Liver (tissue), 9 donors: ENCODE measurements around the gene C1QTNF1. TPM values are rescaled to one million over a fixed set of nuclear protein-coding genes. Genes with fewer than 3 reads are reported as not detected.

ENCODE experiments used
- DNase-seq: peaks from one replicate; pipeline ENCODE4 v3.0.0-alpha.2; 2017; ENCODE audit warnings: low spot score
- H3K27ac ChIP-seq, 2 donors: one replicate each; pipeline ENCODE4 v1.7.0; 2013; ENCODE audit warnings: inconsistent platforms in 2 of 2, low read length in 2 of 2, control low read depth in 1 of 2, low read depth in 1 of 2, mild to moderate bottlenecking in 1 of 2
- H3K27me3 ChIP-seq, 4 donors: one replicate each; pipeline versions ENCODE4 v1.6.1 to v1.7.0; 2013; ENCODE audit warnings: low read length in 3 of 4, inconsistent platforms in 1 of 4, mild to moderate bottlenecking in 1 of 4, moderate library complexity in 1 of 4; ENCODE audit not compliant: control insufficient read depth in 4 of 4, insufficient read depth in 4 of 4
- H3K36me3 ChIP-seq, 4 donors: one replicate each; pipeline versions ENCODE4 v1.6.1 to v1.7.0; 2013; ENCODE audit warnings: low read length in 3 of 4, mild to moderate bottlenecking in 3 of 4, low read depth in 1 of 4, moderate library complexity in 1 of 4; ENCODE audit not compliant: control insufficient read depth in 4 of 4, insufficient read depth in 3 of 4
- H3K4me1 ChIP-seq, 4 donors: one replicate each; pipeline versions ENCODE4 v1.6.1 to v1.7.0; 2013; ENCODE audit warnings: low read length in 3 of 4, mild to moderate bottlenecking in 3 of 4, moderate library complexity in 1 of 4; ENCODE audit not compliant: control insufficient read depth in 4 of 4, insufficient read depth in 4 of 4
- H3K4me3 ChIP-seq, 3 donors: one replicate each; pipeline versions ENCODE4 v1.6.1 to v1.7.0; 2013; ENCODE audit warnings: low read length in 3 of 3, control low read depth in 1 of 3, low read depth in 1 of 3, mild to moderate bottlenecking in 1 of 3
- H3K9ac ChIP-seq, 2 donors: one replicate each; pipeline ENCODE4 v1.7.0; 2013; ENCODE audit warnings: low read length in 2 of 2, mild to moderate bottlenecking in 2 of 2, moderate library complexity in 2 of 2, control low read depth in 1 of 2, low read depth in 1 of 2
- H3K9me3 ChIP-seq, 4 donors: one replicate each; pipeline versions ENCODE4 v1.6.1 to v1.7.0; 2013; ENCODE audit warnings: low read length in 3 of 4; ENCODE audit not compliant: control insufficient read depth in 4 of 4
- FOXA1 ChIP-seq: IDR thresholded peaks from 2 replicates; pipeline ENCODE4 v1.6.1; 2016; ENCODE audit warnings: antibody characterized with exemption
- FOXA2 ChIP-seq: IDR thresholded peaks from 2 replicates; pipeline ENCODE4 v1.6.1; 2016; ENCODE audit warnings: antibody characterized with exemption
- GABPA ChIP-seq, 2 donors: IDR thresholded peaks in 1 of 2; conservative IDR thresholded peaks in 1 of 2; 2 replicates each; pipeline ENCODE4 v1.6.1; 2016; ENCODE audit warnings: antibody characterized with exemption in 2 of 2, mild to moderate bottlenecking in 1 of 2, moderate library complexity in 1 of 2
- HNF4A ChIP-seq, 2 donors: conservative IDR thresholded peaks; 2 replicates each; pipeline ENCODE4 v1.6.1; 2016; ENCODE audit warnings: antibody characterized with exemption in 2 of 2, mild to moderate bottlenecking in 2 of 2
- HNF4G ChIP-seq: IDR thresholded peaks from 2 replicates; pipeline ENCODE4 v1.6.1; 2016; ENCODE audit warnings: antibody characterized with exemption
- JUND ChIP-seq, 2 donors: IDR thresholded peaks; 2 replicates each; pipeline ENCODE4 v1.6.1; 2016; ENCODE audit warnings: antibody characterized with exemption in 2 of 2
- NR2F2 ChIP-seq: IDR thresholded peaks from 2 replicates; pipeline ENCODE4 v1.6.1; 2016; ENCODE audit warnings: antibody characterized with exemption
- RAD21 ChIP-seq, 2 donors: IDR thresholded peaks; 2 replicates each; pipeline ENCODE4 v1.6.1; 2016; ENCODE audit warnings: antibody characterized with exemption in 2 of 2, mild to moderate bottlenecking in 2 of 2
- RXRA ChIP-seq, 2 donors: IDR thresholded peaks; 2 replicates each; pipeline ENCODE4 v1.6.1; 2017 to 2018; ENCODE audit warnings: antibody characterized with exemption in 2 of 2, mild to moderate bottlenecking in 1 of 2
- SP1 ChIP-seq: IDR thresholded peaks from 2 replicates; pipeline ENCODE4 v1.6.1; 2018; ENCODE audit warnings: antibody characterized with exemption, mild to moderate bottlenecking
- TAF1 ChIP-seq: conservative IDR thresholded peaks from 2 replicates; pipeline ENCODE4 v1.6.1; 2016; ENCODE audit warnings: antibody characterized with exemption, mild to moderate bottlenecking
- YY1 ChIP-seq: IDR thresholded peaks from 2 replicates; pipeline ENCODE4 v1.6.1; 2016; ENCODE audit warnings: antibody characterized with exemption, mild to moderate bottlenecking
- WGBS: extraction: QIAGEN DNeasy Blood & Tissue Kit; methylation state at CpG from one replicate; pipeline ENCODE4 v1.1.7; 2013; 5-methylcytosine and 5-hydroxymethylcytosine counted together
- polyA plus RNA-seq, 2 donors: library from polyadenylated mRNA; stranded (reverse) in 1 of 2; unstranded in 1 of 2; fragments of 200-250 nt in 1 of 2; fragments of >200 nt in 1 of 2; fragmentation: Nextera tagmentation in 1 of 2; extraction: Ambion mirVana in 1 of 2; gene quantifications; one replicate each; pipeline versions ENCODE4 v1.2.1 to v1.2.3, GENCODE V29; 2013 to 2015
- total RNA-seq, 2 donors: library from RNA; depleted of rRNA; stranded (reverse); fragments of >200 nt; gene quantifications; one replicate each; pipeline ENCODE4 v1.2.3, GENCODE V29; 2014
- TF ChIP-seq, protein P1 (sequence below): fragments of 150-350 bp; IDR thresholded peaks from 2 replicates; pipeline ENCODE4 v1.5.1; 2017; ENCODE audit warnings: improper control_type of control experiment, low read depth, low read length; ENCODE audit not compliant: missing input control
- TF ChIP-seq, protein P2 (sequence below): IDR thresholded peaks from 2 replicates; pipeline ENCODE4 v1.6.1; 2016; ENCODE audit warnings: antibody characterized with exemption, mild to moderate bottlenecking
- TF ChIP-seq, protein P3 (sequence below): IDR thresholded peaks from 2 replicates; pipeline ENCODE4 v1.6.1; 2016; ENCODE audit warnings: antibody characterized with exemption
- TF ChIP-seq, protein P4 (sequence below): IDR thresholded peaks from 2 replicates; pipeline ENCODE4 v1.6.1; 2016; ENCODE audit warnings: antibody characterized with exemption
- TF ChIP-seq, protein P5 (sequence below): IDR thresholded peaks from 2 replicates; pipeline ENCODE4 v1.6.1; 2016; ENCODE audit warnings: antibody characterized with exemption
- donor health status: healthy.
- donor health status: healthy.
- donor health status: healthy.
- donor health status: healthy.
- donor health status: healthy.

C1QTNF1 gene
- total and polyA plus RNA-seq, 4 donors, result 0.56 to 54.6 (median 16.1) TPM

DNA sequence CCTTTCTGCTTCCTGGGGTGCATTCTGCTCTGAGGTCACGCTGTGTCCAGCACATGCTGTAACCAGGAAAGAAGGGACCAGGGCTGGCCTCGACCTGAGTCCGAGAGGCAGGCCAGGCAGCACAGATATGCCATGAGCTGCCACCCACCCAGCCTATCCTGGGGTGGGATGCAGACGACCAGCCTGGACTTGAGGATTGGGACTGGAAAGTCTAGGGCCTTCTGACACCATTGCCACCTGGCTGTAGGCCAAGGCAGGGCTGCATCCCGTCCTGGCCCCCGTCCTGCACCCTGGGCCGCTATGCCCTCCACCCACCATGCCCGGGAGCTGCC, 65.0 kb downstream of the C1QTNF1 start:
- H3K4me1 ChIP-seq, result peaks cover 0 to 3% (median 0%) of the 10 kb centered on the region in 4 donors
- H3K36me3 ChIP-seq, result peaks cover 0 to 26% (median 8%) of the 10 kb centered on the region in 4 donors
- H3K9me3 ChIP-seq, result no peaks in the 10 kb centered on the region
- DNase-seq, result no peak
- H3K27ac ChIP-seq, result no peak overlapping the region
- TF ChIP-seq, protein P1, sequence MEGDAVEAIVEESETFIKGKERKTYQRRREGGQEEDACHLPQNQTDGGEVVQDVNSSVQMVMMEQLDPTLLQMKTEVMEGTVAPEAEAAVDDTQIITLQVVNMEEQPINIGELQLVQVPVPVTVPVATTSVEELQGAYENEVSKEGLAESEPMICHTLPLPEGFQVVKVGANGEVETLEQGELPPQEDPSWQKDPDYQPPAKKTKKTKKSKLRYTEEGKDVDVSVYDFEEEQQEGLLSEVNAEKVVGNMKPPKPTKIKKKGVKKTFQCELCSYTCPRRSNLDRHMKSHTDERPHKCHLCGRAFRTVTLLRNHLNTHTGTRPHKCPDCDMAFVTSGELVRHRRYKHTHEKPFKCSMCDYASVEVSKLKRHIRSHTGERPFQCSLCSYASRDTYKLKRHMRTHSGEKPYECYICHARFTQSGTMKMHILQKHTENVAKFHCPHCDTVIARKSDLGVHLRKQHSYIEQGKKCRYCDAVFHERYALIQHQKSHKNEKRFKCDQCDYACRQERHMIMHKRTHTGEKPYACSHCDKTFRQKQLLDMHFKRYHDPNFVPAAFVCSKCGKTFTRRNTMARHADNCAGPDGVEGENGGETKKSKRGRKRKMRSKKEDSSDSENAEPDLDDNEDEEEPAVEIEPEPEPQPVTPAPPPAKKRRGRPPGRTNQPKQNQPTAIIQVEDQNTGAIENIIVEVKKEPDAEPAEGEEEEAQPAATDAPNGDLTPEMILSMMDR, result no peak
- TF ChIP-seq, protein P2, sequence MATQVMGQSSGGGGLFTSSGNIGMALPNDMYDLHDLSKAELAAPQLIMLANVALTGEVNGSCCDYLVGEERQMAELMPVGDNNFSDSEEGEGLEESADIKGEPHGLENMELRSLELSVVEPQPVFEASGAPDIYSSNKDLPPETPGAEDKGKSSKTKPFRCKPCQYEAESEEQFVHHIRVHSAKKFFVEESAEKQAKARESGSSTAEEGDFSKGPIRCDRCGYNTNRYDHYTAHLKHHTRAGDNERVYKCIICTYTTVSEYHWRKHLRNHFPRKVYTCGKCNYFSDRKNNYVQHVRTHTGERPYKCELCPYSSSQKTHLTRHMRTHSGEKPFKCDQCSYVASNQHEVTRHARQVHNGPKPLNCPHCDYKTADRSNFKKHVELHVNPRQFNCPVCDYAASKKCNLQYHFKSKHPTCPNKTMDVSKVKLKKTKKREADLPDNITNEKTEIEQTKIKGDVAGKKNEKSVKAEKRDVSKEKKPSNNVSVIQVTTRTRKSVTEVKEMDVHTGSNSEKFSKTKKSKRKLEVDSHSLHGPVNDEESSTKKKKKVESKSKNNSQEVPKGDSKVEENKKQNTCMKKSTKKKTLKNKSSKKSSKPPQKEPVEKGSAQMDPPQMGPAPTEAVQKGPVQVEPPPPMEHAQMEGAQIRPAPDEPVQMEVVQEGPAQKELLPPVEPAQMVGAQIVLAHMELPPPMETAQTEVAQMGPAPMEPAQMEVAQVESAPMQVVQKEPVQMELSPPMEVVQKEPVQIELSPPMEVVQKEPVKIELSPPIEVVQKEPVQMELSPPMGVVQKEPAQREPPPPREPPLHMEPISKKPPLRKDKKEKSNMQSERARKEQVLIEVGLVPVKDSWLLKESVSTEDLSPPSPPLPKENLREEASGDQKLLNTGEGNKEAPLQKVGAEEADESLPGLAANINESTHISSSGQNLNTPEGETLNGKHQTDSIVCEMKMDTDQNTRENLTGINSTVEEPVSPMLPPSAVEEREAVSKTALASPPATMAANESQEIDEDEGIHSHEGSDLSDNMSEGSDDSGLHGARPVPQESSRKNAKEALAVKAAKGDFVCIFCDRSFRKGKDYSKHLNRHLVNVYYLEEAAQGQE, result no peak
- TF ChIP-seq, protein P3, sequence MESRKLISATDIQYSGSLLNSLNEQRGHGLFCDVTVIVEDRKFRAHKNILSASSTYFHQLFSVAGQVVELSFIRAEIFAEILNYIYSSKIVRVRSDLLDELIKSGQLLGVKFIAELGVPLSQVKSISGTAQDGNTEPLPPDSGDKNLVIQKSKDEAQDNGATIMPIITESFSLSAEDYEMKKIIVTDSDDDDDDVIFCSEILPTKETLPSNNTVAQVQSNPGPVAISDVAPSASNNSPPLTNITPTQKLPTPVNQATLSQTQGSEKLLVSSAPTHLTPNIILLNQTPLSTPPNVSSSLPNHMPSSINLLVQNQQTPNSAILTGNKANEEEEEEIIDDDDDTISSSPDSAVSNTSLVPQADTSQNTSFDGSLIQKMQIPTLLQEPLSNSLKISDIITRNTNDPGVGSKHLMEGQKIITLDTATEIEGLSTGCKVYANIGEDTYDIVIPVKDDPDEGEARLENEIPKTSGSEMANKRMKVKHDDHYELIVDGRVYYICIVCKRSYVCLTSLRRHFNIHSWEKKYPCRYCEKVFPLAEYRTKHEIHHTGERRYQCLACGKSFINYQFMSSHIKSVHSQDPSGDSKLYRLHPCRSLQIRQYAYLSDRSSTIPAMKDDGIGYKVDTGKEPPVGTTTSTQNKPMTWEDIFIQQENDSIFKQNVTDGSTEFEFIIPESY, result no peak
- TF ChIP-seq TAF1 (no peak), SP1 (no peak), NR2F2 (no peak), GABPA (IDR thresholded peaks at IDR 0.05 in 1 of 2, conservative IDR thresholded peaks at IDR 0.05 in 1 of 2) (no peak), YY1 (no peak), HNF4A (conservative IDR thresholded peaks at IDR 0.05) (no peak)
- H3K9ac ChIP-seq, result no peak overlapping the region
- 77% methylated on average over 8 of the region's 8 CpGs for WGBS
- H3K27me3 ChIP-seq, result no peaks in the 10 kb centered on the region
- H3K4me3 ChIP-seq, result no peak overlapping the region

DNA sequence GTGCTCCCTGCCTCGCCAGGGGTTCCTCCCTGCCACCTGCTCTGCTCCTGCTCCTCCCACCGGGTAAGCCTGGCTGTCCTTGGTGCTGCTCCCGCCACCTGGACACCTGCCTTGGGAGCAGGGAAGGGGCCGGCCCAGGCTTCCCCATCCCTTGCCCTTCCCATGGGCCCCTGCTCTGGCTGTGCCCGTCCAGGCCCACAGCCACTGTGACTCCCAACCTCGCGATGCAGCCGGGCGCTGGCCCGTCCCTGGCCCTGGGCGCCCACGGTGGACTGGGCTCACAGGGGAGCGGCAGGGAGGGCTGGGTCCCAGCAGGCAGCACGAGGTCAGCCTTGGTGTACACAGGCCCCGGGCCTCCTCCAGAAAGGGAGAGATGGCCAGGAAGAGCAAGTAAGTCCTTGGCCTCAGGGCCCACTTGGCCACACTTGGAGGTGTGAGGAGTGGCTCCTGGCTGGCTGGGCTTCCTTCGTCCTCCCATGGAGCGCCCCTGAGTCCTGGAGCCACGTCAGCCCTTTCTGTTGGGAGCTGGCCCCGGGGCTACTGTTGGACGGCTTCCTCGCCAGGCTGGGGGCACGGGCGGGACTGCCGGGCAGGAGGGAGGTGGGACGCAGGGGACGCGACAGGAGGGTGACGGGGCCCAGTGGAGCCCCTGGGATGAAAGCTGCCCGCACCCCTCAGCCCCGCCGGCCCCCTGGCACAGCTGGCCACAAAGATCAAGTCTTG, 65.9 kb downstream of the C1QTNF1 start:
- Histone ChIP-seq H3K27ac (no peak overlapping the region), H3K4me3 (no peak overlapping the region), H3K36me3 (peaks cover 0 to 18% (median 4%) of the 10 kb centered on the region in 4 donors), H3K4me1 (peaks cover 0 to 3% (median 0%) of the 10 kb centered on the region in 4 donors), H3K9me3 (no peaks in the 10 kb centered on the region), H3K9ac (no peak overlapping the region), H3K27me3 (no peaks in the 10 kb centered on the region)
- DNase-seq, result no peak
- 75% methylated on average over 31 of the region's 31 CpGs for WGBS
- TF ChIP-seq HNF4G, result no peak
- no peak for TF ChIP-seq SP1
- TF ChIP-seq, protein P4, sequence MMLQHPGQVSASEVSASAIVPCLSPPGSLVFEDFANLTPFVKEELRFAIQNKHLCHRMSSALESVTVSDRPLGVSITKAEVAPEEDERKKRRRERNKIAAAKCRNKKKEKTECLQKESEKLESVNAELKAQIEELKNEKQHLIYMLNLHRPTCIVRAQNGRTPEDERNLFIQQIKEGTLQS, result no peak
- no peak for TF ChIP-seq FOXA1
- no peak for TF ChIP-seq NR2F2
- TF ChIP-seq, protein P2, result no peak
- no peak for TF ChIP-seq RXRA (IDR thresholded peaks at IDR 0.05)
- TF ChIP-seq JUND (IDR thresholded peaks at IDR 0.05), result no peak
- no peak for TF ChIP-seq HNF4A (conservative IDR thresholded peaks at IDR 0.05)
- TF ChIP-seq, protein P1, result no peak
- TF ChIP-seq, protein P5, sequence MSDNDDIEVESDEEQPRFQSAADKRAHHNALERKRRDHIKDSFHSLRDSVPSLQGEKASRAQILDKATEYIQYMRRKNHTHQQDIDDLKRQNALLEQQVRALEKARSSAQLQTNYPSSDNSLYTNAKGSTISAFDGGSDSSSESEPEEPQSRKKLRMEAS, result no peak
- TF ChIP-seq YY1, result no peak
- no peak for TF ChIP-seq RAD21 (IDR thresholded peaks at IDR 0.05)
- no peak for TF ChIP-seq FOXA2
- TF ChIP-seq TAF1, result no peak
